HCT116 (cell line): ENCODE results near the gene MND1. TPM values are rescaled to one million over a fixed set of nuclear protein-coding genes. Genes with fewer than 3 reads are reported as not detected.

Experiments used
- ATAC-seq: fragments of 200-7000 bp; cut with Tn5 transposase; 2 replicates; pipeline ENCODE4 v1.9.1; 2020; ENCODE audit warnings: mild to moderate bottlenecking, moderate library complexity
- BruUV-seq: library from RNA; stranded (reverse); fragments of 400-500 nt; replicated peaks from 2 replicates; lab custom pipeline; 2021; lab: Mats Ljungman, UMichigan
- CTCF ChIA-PET: fragments of 300-600 bp; sonication (Branson Sonifier 250); formaldehyde crosslinking; loops from one replicate; lab custom pipeline; 2021; ENCODE audit warnings: antibody characterized with exemption; lab: Charles Lee
- POLR2A ChIA-PET: fragments of 300-600, 350-600 bp; sonication (Branson Sonifier 250); formaldehyde crosslinking; loops from one replicate; lab custom pipeline; 2021; ENCODE audit warnings: antibody characterized with exemption; lab: Charles Lee
- RAD21 ChIA-PET, 2 experiments: fragments of 300-600 bp; sonication (Branson Sonifier 250); formaldehyde crosslinking; loops; one replicate each; lab custom pipeline; 2023; ENCODE audit warnings: low total read pairs in 2 of 2; ENCODE audit not compliant: uncharacterized antibody in 2 of 2, unreplicated experiment in 2 of 2, low non-redundant PET in 1 of 2; lab: Charles Lee
- DNase-seq: peaks from one replicate; pipeline ENCODE4 v3.0.0-alpha.2; 2010; ENCODE audit warnings: low read depth, low spot score
- H2AFZ ChIP-seq: fragments of 200-600 bp; shearing (Covaris generic), sonication (generic); 2 replicates; pipeline ENCODE4 v1.6.1; 2017; ENCODE audit warnings: low read depth, mixed run types, mixed read lengths, antibody characterized with exemption, low read length; ENCODE audit not compliant: poor library complexity, severe bottlenecking
- H3K27ac ChIP-seq: 2 replicates; pipeline ENCODE4 v1.5.1; 2012; ENCODE audit warnings: low read depth, low read length
- H3K27me3 ChIP-seq: fragments of 200-600 bp; sonication (generic); 2 replicates; pipeline ENCODE4 v1.6.1; 2016; ENCODE audit warnings: mixed run types, low read length, mixed read lengths; ENCODE audit not compliant: insufficient read depth
- H3K36me3 ChIP-seq, 2 experiments: fragments of 200-500 bp in 1 of 2; fragments of 200-600 bp in 1 of 2; sonication (Bioruptor generic) in 1 of 2; sonication (generic) in 1 of 2; 2 replicates each; pipeline versions ENCODE4 v1.5.1 to v1.6.1; 2014 to 2016; ENCODE audit warnings: low read length in 2 of 2, inconsistent platforms in 1 of 2, mixed read lengths in 1 of 2, mixed run types in 1 of 2; ENCODE audit not compliant: insufficient read depth in 2 of 2, control insufficient read depth in 1 of 2
- H3K4me1 ChIP-seq, 2 experiments: fragments of 200-600 bp in 1 of 2; sonication (generic) in 1 of 2; 2 replicates each; pipeline versions ENCODE4 v1.5.1 to v1.6.1; 2012 to 2017; ENCODE audit warnings: low read length in 2 of 2, inconsistent platforms in 1 of 2, mild to moderate bottlenecking in 1 of 2, mixed read lengths in 1 of 2, mixed run types in 1 of 2, moderate library complexity in 1 of 2; ENCODE audit not compliant: insufficient read depth in 2 of 2, control insufficient read depth in 1 of 2
- H3K4me2 ChIP-seq: fragments of 200-600 bp; sonication (generic); 2 replicates; pipeline ENCODE4 v1.6.1; 2017; ENCODE audit warnings: mixed run types, low read length, mixed read lengths
- H3K4me3 ChIP-seq, 2 experiments: fragments of 200-600 bp in 1 of 2; sonication (generic) in 1 of 2; replicated peaks in 1 of 2; 2 replicates each; pipeline ENCODE4 v1.5.1; 2011 to 2016; ENCODE audit warnings: low read length in 2 of 2, control low read depth in 1 of 2, low read depth in 1 of 2, mild to moderate bottlenecking in 1 of 2, mixed read lengths in 1 of 2, mixed run types in 1 of 2
- H3K79me2 ChIP-seq: fragments of 200-600 bp; sonication (generic); 2 replicates; pipeline ENCODE4 v1.6.1; 2017; ENCODE audit warnings: mild to moderate bottlenecking, mixed run types, low read length, moderate library complexity, mixed read lengths; ENCODE audit not compliant: insufficient read depth
- H3K9ac ChIP-seq: fragments of 200-600 bp; sonication (generic); 2 replicates; pipeline ENCODE4 v1.6.1; 2016; ENCODE audit warnings: low read length, mixed read lengths
- H3K9me2 ChIP-seq: fragments of 200-600 bp; sonication (generic), shearing (Covaris generic); 2 replicates; pipeline ENCODE4 v1.6.1; 2017; ENCODE audit warnings: mixed run types, mild to moderate bottlenecking, moderate library complexity; ENCODE audit not compliant: insufficient read depth
- H3K9me3 ChIP-seq, 2 experiments: fragments of 200-500 bp in 1 of 2; fragments of 200-600 bp in 1 of 2; sonication (Bioruptor generic) in 1 of 2; sonication (generic) in 1 of 2; 2 replicates each; pipeline ENCODE4 v1.6.1; 2014 to 2017; ENCODE audit warnings: low read length in 2 of 2, mixed read lengths in 2 of 2, inconsistent platforms in 1 of 2, low read depth in 1 of 2, mild to moderate bottlenecking in 1 of 2, mixed run types in 1 of 2, moderate library complexity in 1 of 2; ENCODE audit not compliant: control insufficient read depth in 1 of 2, insufficient read depth in 1 of 2
- H4K20me1 ChIP-seq: fragments of 200-600 bp; sonication (generic), shearing (Covaris generic); 2 replicates; pipeline ENCODE4 v1.6.1; 2017; ENCODE audit warnings: mixed run types, mild to moderate bottlenecking, moderate library complexity; ENCODE audit not compliant: insufficient read depth
- RAD21 ChIP-seq: IDR thresholded peaks from 2 replicates; pipeline ENCODE4 v1.6.1; 2012; ENCODE audit warnings: low read depth, mild to moderate bottlenecking
- ZBTB33 ChIP-seq: IDR thresholded peaks from 2 replicates; pipeline ENCODE4 v1.6.1; 2011; ENCODE audit warnings: mild to moderate bottlenecking, low read length, moderate library complexity; ENCODE audit not compliant: insufficient replicate concordance; ENCODE audit errors: extremely low read depth
- intact Hi-C: fragments of 100-400 bp; cut with micrococcal nuclease; formaldehyde crosslinking; loops from 2 replicates; pipeline ENCODE4 v1.10.0; 2022
- total RNA-seq: library from RNA; stranded (reverse); gene quantifications from one replicate; pipeline ENCODE4 v1.2.1, GENCODE V29; 2021; ENCODE audit not compliant: unreplicated experiment
- TF ChIP-seq, protein P1 (sequence below), 3 experiments: fragments of 200-600 bp in 1 of 3; sonication (generic) in 1 of 3; IDR thresholded peaks in 2 of 3; conservative IDR thresholded peaks in 1 of 3; 2 replicates each; pipeline ENCODE4 v1.5.1; 2012 to 2017; ENCODE audit warnings: low read depth in 2 of 3, low read length in 2 of 3, antibody characterized with exemption in 1 of 3, borderline replicate concordance in 1 of 3, control low read depth in 1 of 3, mild to moderate bottlenecking in 1 of 3, mixed read lengths in 1 of 3, mixed run types in 1 of 3, moderate library complexity in 1 of 3; ENCODE audit not compliant: insufficient read depth in 1 of 3

MND1 gene
- total RNA-seq, 1 experiment from 2014 or later = 29.9 TPM

DNA sequence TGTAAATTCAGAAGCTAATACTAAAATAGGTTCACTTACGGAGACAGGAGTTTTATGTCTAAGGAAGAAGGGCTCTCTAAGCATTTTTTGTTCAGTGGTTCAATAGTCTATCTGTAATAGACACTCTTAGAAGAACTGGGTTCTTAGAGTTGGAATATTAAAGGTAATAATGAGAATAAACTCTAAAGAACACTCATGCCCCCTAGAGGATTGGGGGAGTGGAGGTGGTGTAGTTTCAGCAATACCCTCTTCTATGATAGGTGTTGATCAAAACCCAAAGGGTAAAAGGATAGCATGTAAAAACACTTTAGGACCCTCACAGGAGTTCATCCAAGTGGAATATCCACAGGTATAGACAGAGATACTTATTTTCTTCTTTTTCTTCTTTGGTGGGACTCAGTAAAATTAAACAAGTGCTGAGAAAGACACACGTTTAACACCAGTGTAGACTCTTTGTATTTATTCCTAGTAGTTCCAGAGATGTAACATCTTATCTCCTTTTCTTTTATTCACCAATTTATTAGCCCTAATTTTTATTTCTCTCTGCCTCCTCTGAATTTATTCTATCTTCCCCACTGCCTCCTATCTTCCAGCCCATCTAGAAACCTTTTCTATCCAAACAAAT lies 25.7 kb upstream of the MND1 start:
- Histone ChIP-seq H3K4me2 (no peak overlapping the region), H4K20me1 (no peaks in the 10 kb centered on the region), H3K9me3 (no peaks in the 10 kb centered on the region), H3K27me3 (no peaks in the 10 kb centered on the region), H3K27ac (no peak overlapping the region), H3K36me3 (no peaks in the 10 kb centered on the region), H3K9me2 (no peaks in the 10 kb centered on the region), H3K9ac (no peak overlapping the region), H2AFZ (no peak overlapping the region), H3K4me1 (no peaks in the 10 kb centered on the region), H3K4me3 (no peak overlapping the region), H3K79me2 (no peaks in the 10 kb centered on the region)
- TF ChIP-seq ZBTB33 (no peak), RAD21 (peak; percentile 83)
- TF ChIP-seq, protein P1, sequence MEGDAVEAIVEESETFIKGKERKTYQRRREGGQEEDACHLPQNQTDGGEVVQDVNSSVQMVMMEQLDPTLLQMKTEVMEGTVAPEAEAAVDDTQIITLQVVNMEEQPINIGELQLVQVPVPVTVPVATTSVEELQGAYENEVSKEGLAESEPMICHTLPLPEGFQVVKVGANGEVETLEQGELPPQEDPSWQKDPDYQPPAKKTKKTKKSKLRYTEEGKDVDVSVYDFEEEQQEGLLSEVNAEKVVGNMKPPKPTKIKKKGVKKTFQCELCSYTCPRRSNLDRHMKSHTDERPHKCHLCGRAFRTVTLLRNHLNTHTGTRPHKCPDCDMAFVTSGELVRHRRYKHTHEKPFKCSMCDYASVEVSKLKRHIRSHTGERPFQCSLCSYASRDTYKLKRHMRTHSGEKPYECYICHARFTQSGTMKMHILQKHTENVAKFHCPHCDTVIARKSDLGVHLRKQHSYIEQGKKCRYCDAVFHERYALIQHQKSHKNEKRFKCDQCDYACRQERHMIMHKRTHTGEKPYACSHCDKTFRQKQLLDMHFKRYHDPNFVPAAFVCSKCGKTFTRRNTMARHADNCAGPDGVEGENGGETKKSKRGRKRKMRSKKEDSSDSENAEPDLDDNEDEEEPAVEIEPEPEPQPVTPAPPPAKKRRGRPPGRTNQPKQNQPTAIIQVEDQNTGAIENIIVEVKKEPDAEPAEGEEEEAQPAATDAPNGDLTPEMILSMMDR (IDR thresholded peaks at IDR 0.05 in 2 of 3, conservative IDR thresholded peaks at IDR 0.05 in 1 of 3; ENCODE audit: borderline replicate concordance in 1 of 3, insufficient read depth in 1 of 3, low read depth in 2 of 3, low read length in 2 of 3) = peak; percentile 68 to 85 (median 74); a peak in 5 of 6 replicates
- intact Hi-C loops = loop anchor here (1.0 to 5.0 kb wide), 5 partner anchors 86 to 472 kb away; no protein-coding TSS in a partner anchor
- ChIA-PET POLR2A (no interaction called here), RAD21 (no interaction called here), CTCF (interaction anchor here (1.2 to 4.0 kb wide), 2 partner anchors 112 to 176 kb away, joined by 3 to 13 read pairs; no protein-coding TSS in a partner anchor)
- ATAC-seq = peak; percentile 93
- BruUV-seq = no TSS peak
- peak; percentile 39 for DNase-seq
